NCI-H524 (cell line): Measurements from ENCODE around the gene RNF224.

Source experiments
- DNase-seq, 2 experiments: peaks; one replicate each; lab custom pipeline; 2025; lab: John Stamatoyannopoulos, UW

RNF224 gene

DNA sequence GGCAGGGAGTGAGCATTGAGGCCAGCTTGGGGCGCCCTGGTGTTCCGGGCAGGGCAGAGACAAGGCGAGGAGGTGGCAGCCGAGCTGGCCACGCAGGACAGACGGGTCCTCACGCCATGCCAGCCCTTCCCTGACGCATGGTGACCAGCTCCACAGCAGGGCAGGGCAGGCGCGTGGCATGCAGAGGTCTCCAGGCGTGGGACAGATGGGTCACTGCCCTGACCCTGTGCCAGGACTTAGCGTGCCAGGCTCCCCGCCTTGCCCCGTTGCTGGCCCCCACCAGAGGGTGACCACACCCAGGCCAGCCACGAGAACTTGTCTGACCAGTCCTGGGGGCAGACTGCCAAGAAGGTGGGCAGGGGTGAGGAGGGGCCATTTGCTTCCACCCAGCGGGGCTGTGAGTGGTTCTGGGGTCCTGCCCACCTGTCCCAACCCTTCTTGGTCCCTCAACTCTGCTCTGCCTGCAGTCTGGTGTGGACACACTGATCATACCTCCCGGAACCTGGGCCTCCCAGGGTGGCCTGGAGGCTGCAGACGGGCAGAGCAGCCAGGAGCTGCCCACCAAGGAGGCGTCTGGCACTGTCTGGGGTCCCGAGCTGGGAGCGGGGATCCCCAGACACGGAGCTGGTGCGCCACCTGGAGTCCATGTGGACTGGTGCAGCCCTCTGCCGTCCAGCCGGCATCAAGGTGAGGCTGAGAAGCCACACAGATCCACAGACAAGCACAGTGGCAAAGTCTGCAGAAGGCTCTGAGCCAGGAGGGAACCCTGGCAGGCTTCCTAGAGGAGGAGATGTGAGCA is at the start of gene RNF224:
Gene RNF224 (plus strand): TSS at position 449 of the 799 bp plus-strand sequence. CDS start 834 bp downstream, outside the sequence.
- peak; percentile 62 to 88 for DNase-seq

DNA sequence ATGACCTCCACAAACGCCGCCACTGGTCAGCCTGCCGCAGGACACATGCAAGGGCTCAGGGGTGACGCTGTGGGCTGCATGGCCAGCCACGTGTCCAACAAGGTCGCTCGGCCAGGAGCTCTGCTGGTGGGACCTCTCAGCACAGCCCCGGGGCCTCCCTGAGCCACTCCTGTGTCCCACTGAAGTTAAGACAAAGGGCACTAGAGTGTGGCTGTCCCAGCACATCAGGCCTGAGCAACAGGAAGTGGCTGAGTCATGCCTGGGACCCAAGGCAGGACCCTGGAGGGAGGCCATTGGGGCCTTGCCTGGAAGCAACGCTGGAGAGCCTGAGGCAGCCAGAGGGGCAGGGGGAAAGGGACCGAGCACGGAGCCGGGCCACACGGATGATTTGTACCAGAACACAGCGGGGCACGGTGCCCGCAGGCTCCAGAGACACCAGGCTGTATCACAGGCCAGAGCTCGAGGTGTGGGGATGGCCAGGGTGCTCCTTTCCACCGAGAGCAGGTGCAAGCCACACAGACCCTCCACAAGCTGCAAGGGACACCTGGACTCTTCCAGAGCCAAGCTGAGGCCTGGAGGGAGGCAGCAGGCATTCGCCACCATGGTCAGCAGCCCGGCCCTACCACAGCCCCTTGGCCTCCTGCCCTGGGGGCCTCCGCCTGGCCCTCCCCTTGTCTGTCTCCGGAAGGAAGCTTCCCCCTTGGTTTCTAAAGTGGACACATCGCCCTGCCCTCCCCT is 48.9 kb upstream of the RNF224 start:
- DNase-seq = no peak

DNA sequence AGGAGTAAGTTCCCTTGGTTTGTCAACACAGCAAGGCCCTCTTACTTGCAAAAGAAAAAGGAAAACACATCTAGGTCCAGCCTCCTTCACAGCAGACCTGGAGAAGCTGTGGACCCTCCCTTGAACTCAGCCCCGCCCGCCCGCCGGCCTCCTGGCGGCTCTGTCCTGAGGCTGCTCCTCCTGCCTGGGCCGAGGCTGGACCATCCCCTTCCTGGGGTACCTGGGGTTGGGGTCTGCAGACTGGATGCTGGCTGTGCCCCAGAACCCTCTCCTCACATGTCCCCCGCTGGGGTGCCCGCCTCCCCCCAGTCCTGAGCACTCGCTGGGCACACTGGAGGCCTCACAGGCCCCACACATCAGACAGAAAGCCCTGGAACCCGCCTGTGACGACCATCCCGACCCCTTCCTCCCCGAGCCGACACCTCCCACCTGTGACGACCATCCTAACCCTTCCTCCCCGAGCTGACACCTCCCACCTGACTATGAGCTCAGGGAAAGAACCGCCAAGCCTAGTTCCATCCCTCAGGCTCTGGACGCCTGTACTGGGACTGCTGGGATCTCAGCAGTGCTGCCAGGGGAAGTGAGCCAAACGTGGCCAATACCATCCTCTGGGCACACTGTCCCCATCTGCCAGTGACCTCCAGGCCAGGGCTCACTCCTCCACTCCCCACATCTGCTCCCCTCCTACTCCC is 48.2 kb upstream of the RNF224 start:
- DNase-seq = no peak

DNA sequence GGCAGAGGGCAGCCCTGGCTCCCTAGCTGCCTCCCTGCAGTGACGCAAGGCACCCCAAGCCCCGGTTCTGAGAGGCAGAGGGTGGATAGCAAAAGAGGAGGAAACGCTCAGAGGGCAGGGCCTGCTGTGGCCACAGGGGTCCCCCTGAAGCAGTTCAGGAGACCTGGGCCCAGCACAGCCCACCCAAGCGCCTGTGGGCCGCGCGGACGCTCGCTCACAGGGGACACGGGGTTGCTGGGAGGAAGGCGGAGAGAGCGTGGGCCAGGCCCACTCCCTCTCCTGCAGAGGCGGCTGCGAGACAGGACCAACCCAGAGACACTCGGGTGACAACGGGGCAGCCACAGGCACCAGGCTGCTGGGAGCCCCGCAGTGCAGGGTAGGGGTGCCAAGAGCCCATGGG is 47.5 kb upstream of the RNF224 start:
- DNase-seq = no peak

DNA sequence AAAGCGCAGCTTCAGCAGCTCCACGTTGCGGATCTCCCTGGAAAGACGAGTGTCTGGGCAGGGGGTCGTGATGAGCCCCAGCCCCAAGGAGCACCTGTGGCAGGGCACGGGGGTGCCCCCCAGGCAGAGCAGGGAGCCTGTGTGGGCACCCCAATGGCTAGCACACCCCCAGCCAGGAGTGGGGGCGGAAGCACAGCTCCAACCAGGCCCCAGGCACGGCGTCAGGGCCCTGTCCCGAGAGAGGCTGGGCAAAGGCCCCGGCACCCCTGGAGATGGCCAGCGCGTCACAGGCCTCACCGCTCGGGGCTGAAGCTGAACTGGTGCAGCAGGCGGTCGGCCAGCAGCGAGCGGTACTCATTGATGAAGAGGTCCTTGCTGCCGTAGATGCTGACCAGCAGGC is 46.8 kb upstream of the RNF224 start:
- DNase-seq = no peak

DNA sequence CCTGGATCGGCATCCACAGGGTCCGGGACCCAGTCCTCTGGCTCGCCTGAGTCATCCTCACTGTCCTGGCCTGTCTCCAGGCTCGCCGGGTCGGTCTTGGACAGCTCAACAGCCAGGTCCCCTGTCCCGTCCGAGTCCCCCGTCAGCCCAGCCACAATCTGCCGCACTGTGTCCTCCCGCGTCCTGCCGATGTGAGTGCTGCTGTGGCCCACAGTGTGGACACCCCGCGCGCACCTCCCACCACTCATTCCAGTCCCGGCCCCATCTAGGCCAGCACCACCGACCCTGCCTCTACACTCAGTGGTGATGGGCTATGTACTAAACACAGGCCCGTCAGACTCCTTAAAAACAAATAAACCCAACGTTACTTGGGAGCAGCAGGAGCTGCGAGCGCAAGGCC is 45.6 kb upstream of the RNF224 start:
- no peak for DNase-seq

DNA sequence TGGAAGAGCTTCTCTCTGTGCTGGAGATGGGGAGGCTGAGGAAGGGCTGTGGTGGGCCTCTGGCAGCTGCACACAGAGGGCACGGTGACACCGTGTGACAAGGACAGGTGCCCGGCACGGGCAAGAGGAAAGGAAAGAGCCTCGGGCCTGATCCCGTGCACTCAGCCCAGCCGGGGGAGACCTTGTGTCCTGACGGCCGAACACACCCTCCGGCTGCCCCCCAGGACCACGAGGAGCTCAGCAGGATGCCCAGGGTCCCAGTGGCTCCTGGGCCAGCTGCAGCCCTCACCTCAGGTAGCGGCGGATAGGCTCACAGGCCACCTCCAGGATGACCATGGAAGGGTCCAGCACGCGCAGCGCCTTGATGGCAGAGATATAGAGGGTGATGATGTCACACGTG is 44.5 kb upstream of the RNF224 start:
- no peak for DNase-seq

DNA sequence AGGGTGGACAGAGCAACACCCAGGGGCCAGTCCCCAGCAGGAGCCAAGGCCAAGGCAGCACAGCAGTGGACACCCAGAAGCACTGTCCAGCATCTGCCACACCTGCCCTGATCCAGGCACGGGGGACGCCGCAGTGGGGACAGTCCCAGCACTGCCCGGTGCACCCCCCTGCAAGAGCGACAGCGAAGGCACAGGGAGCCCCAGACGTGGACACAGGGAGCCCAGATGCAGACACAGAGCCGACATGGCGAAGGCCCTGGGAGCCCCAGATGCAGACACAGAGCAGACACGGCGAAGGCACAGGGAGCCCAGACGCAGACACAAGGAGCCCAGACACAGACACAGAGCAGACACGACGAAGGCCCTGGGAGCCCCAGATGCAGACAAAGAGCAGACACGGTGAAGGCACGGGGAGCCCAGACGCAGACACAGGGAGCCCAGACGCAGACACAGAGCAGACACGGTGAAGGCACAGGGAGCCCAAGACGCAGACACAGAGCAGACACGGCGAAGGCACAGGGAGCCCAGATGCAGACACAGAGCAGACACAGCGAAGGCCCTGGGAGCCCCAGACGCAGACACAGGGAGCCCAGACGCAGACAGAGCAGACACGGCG is 43.2 kb upstream of the RNF224 start:
- no peak for DNase-seq

DNA sequence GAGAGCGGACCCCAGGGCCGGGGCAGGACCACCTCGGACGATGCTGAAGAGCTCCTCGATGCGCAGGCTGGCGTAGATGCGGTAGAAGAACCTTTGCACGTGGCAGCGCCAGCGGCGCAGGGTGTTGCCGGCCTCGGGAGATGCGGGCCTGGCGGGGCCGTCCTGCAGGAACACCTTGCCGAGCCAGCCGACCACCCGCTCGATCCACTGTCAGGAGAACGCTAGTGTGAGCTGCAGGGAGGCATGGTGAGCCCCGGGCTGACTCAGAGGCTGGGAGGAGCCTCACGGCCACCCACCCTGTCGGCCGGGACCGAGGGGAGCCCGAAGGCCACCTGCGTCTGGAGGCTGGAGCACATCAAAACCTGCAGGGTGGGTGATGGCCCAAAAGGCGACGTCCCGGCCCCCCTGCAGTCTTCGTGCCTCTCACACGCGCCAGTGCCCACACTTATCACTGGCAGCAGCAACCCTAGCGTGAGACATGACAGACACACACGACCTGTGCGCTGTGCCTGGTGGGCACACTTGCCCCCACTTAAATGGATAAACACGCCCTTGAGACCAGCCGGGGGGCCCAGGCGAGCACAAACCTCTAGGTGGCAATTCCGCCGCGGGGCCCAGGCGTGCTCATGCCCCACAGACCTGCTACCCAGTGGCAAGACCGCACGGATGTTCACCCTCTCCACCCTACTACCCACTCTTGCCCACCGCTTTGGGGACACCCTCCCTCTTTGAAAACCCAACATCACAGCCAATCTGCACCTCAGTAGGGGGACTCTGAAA is 42.2 kb upstream of the RNF224 start:
- DNase-seq = no peak

DNA sequence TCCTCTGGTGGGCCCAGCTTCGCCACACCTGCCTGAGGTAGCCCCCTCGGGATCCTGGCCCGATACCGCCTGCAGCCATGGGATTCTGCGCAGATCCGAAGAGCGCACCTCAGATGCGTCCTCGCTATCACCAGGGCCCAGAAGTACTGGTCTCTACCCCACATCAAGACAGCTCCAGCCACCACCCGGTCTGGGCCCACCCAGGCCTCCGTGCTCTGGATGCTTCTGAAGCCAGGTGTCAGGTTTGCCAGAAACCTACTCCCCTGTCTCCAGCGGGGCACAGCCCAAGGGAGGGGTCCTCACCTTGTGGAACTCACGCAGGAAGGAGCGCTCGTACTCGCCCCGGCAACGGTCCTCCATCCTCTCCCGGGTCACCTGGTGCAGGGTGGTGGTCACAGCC is 41.4 kb upstream of the RNF224 start:
- no peak for DNase-seq

DNA sequence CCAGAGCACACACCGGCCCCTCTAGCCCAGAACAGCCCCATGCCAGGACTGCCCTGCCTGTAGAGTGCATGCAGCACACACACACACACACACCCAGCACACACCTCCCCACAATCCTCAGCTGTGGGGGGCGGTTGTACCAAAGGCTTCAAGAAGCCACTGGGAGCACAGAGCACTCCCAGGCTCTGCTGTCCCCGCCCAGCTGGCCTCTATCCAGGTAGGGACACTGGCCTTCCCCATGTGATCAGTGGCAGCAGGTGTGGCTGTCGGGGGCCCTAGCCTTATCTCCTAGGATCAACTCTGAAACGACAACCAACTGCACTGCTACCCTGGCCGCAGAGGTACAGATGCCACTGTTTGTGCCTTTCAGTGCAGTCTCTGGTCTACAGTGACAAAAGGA is 40.9 kb upstream of the RNF224 start:
- DNase-seq = no peak

DNA sequence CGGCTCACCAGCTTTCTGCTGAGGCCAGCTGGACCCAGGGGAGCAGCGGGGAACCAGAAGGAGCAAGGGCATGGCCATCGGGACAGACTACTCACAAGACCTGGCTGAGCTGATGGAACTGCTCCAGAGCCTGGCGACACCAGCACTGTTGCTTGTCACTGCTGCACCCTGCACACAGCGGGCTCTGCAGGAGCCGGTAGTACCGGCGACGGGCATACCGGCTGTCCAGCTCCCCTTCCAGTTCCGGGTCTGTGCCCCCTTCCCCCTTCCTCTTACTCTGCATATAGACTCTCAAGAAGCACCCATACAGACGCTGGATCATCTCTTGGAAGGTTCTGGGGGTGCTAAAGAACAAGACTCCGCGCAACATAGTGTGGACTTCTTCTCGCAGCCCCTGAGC is 39.9 kb upstream of the RNF224 start:
- DNase-seq = no peak

DNA sequence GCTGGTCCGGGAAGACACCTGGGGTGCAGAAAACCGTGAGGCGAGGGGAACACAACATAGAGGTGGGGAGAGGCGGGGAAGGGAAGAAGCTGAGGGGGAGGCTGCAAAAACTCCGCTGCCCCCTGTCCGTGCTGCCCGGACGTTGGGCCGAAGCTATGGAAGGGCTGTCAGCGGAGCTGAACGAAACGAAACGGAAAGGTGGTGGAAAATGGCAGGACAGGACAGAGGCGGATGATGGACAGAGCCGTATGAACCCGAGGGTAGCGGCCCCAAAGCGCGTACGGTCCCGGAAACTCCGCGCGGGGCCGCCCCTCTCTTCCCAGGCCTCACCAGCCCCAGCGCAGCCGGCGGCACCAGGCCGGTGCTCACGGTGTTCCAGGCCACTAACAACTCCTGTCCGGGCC is 39.2 kb upstream of the RNF224 start:
- no peak for DNase-seq

DNA sequence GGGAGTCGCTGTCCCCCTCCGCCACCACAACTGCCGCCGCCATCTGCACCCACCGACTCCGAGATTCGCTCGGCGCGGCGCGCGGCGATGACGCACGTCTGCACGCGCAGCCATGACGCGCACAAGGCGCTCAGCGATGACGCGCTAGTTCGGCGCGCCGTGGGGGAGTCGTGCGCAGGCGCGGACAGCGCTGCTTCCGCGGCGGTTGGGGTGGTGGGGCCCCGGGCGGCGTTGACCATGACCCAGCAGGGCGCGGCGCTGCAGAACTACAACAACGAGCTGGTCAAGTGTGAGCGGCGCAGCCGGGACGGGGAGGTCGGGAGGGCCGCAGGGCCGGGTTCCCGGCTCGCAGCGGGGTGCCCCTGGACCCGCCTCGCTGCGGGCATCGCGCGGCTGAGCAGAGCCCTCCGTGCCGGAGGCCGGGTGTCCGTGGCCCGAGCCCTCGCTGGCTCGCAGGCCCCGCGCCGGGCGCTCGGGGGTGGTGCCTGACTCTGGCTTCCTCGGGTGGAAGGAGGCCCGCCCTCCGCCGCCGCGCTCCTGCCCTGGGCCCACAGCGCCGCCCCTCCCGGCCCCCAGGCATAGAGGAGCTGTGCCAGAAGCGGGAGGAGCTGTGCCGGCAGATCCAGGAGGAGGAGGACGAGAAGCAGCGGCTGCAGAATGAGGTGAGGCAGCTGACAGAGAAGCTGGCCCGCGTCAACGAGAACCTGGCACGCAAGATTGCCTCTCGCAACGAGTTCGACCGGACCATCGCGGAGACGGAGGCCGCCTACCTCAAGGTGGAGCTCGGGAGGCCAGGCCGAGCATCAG is 38.6 kb upstream of the RNF224 start, which contains the start of the genes ANAPC2 and SSNA1:
Gene ANAPC2 (minus strand): TSS at position 71 of the 807 bp plus-strand sequence. CDS start 28 bp downstream, at position 43.
Gene SSNA1 (plus strand): TSS at position 187 of the 807 bp plus-strand sequence. CDS start 51 bp downstream, at position 238.
- peak; percentile 88 to 97 for DNase-seq

DNA sequence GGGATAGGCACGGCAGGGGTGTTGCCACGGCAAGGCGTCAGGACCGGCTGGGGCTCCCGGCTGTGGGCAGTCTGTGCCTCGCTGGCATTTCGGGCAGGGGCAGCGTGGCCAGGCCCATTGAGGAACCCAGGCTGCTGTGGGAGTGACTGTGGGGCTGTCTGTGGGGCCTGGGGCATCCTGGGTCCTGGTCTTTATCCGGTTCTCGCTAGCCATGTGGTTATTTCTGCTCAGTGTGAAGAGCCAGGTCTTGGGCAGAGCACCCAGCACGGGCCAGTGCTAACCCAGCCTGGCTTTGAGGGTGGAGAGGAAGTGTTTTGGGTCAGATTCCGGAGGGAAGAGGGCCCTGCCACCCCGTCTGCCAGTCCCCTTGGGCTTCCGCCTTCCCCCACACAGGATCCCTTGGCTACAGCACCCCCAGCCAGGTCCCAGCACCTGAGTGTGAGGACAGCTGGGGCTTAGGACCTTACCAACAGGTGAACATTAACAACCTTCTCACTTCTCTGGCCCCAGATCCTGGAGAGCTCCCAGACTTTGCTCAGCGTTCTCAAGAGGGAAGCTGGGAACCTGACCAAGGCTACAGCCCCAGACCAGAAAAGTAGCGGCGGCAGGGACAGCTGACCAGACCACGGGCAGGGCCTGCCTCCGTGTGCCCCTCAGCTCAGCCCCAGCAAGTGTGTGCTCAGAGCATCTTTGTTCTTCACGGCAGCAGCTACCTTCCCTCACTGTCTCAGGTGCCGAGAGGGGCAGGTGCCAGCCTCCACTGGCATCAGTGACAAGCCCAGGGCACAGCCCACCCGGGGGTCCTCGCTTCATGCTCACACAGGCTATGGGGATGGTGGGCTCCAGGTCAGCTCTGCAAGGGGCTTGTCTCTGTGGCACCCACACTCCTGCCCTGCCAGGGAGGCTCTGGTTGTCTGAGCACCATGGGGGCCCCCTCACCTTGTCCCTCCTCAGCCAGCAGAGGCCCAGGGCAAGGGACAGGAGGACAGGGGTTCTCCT is 37.7 kb upstream of the RNF224 start:
- DNase-seq = no peak

DNA sequence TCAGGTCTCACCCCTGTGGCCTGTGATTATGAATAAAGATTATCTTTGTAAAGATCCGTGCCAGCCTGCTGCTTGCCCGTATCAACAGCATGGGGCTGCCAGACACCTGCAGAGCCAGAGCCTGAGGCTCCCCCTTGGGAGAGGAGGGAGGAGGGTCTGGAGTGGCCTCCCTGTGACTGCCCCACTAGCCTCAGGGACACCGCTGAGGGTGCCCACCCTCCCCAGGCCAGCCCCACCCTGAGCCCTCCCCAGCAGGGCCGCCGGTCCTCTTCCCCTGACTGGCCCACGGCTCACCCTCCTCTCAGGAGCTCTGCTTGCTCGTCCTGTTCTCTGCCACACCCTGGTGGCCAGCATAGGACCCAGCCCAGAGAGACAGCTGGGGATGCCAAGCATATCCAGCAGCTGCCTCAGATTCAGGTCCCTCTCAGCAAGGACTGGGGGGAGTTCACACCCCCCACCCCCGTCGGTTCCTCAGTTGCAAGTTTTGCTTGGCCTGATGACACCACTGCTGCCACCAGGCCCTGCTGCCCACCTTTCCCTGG is 36.9 kb upstream of the RNF224 start:
- no peak for DNase-seq

DNA sequence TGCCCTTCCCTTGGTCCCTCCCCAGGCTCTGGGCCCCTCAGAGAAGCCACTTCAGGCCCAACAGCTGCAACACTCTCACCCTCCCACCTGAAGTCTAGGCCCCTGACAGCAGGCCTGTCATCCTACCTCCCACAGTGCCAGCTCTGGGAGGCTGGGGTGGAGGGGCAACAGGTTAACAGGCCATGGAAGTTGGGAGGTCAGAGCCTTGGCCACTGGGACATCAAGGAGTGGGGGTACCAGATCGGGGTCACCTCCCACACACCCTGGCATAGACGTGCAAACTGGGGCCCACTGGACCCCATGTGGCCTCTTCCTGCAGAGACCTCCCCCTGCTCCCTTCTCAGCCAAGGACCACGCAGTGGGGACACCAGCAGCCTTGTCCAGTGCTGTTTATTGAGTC is 36.1 kb upstream of the RNF224 start:
- no peak for DNase-seq

DNA sequence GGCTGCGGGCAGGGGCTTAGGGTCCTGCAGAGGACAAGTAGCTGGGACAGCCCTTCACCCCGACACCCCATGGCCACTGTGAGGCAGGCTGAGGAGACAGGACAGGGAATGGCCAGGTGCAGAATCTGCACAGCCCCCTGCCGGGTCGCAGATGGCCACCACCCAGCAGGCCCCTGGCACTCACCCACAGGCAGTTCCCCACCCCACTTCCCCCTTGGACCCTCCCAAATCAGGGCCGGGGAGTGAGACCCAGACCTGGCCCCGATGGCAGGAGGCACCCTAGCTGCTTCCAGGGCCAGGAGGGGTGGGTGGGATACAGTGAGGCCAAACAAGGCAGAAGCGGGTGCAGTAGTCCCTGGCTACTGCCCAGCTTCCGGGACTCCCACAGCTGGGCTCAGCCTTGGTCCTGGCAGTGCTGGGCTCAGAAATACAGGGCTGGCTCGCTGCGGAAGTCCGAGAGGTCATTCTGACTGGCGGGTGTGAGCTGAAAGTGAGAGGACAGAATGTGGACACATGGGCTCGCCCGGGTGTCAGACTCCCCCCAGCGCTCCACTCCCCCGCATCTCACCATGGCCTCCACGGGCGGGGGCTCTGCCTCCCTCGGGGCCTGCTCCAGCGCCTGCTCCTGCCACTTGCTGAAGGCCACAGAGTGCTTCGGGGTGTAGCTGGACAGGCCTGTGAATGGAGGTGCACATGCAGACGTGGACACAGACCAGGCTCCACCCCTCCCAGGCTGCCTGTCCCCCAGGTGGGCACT is 35.4 kb upstream of the RNF224 start:
- no peak for DNase-seq
